Measurements from ENCODE around the gene MAPK1. TPM values are rescaled to one million over a fixed set of nuclear protein-coding genes. Genes with fewer than 3 reads are reported as not detected.
"Not testable (repeated sequence)": the region's sequence is repeated elsewhere in the genome, so short reads cannot be mapped to it uniquely, and the experiment has no call there.

Gene MAPK1
- total RNA-seq, 1 experiment from 2014 or later, result 136 TPM

- BruUV-seq (replicated peaks), result no TSS peak
- no peak overlapping the region for H3K27ac Mint-ChIP-seq (ENCODE audit: unreplicated experiment)
These were observed 16.8 kb downstream of the MAPK1 start for GRCh38 chr22:21850660-21851059.

GRCh38 chr22:21849489-21849888, 18.0 kb downstream of the MAPK1 start:
- Histone ChIP-seq H3K27me3 (replicated peaks; ENCODE audit: control insufficient read depth, insufficient read depth, low read length) (no peaks in the 10 kb centered on the region), H3K9me3 (no peaks in the 10 kb centered on the region), H3K4me3 (ENCODE audit: low read depth, low read length) (no peak overlapping the region), H3K36me3 (ENCODE audit: control insufficient read depth, insufficient read depth, low read length) (no peaks in the 10 kb centered on the region), H3K4me1 (peaks cover 4% of the 10 kb centered on the region)
- Mint-ChIP-seq H3K4me3 (ENCODE audit: unreplicated experiment) (no peak overlapping the region), H3K27me3 (ENCODE audit: insufficient read depth, unreplicated experiment) (no peaks in the 10 kb centered on the region), H3K4me1 (ENCODE audit: low read depth, unreplicated experiment) (peaks cover 13% of the 10 kb centered on the region), H3K36me3 (ENCODE audit: insufficient read depth, unreplicated experiment) (peaks cover 28% of the 10 kb centered on the region), H3K9me3 (ENCODE audit: unreplicated experiment) (no peaks in the 10 kb centered on the region), H3K27ac (ENCODE audit: unreplicated experiment) (no peak overlapping the region)
- no peak for TF ChIP-seq CTCF (IDR thresholded peaks at IDR 0.05; ENCODE audit: insufficient read depth in 1 of 2, low read depth in 1 of 2, low read length in 1 of 2, severe bottlenecking in 1 of 2, unreplicated experiment in 1 of 2)
- POLR2A ChIA-PET, result no interaction called here
- BruUV-seq (replicated peaks), result no TSS peak
- intact Hi-C loops (cut with micrococcal nuclease; ENCODE audit: unreplicated experiment), result no loop called here
- no peak for DNase-seq
- CTCF ChIA-PET, result no interaction called here

More at GRCh38 chr22:21850660-21851059, 16.8 kb downstream of the MAPK1 start:
- Histone ChIP-seq H3K4me1 (peaks cover 14% of the 10 kb centered on the region), H3K9me3 (no peaks in the 10 kb centered on the region), H3K27me3 (replicated peaks; ENCODE audit: control insufficient read depth, insufficient read depth, low read length) (no peaks in the 10 kb centered on the region), H3K36me3 (ENCODE audit: control insufficient read depth, insufficient read depth, low read length) (no peaks in the 10 kb centered on the region), H3K4me3 (ENCODE audit: low read depth, low read length) (no peak overlapping the region)
- Mint-ChIP-seq H3K36me3 (ENCODE audit: insufficient read depth, unreplicated experiment) (peaks cover 25% of the 10 kb centered on the region), H3K4me1 (ENCODE audit: low read depth, unreplicated experiment) (peaks cover 20% of the 10 kb centered on the region), H3K4me3 (ENCODE audit: unreplicated experiment) (no peak overlapping the region), H3K9me3 (ENCODE audit: unreplicated experiment) (no peaks in the 10 kb centered on the region), H3K27me3 (ENCODE audit: insufficient read depth, unreplicated experiment) (no peaks in the 10 kb centered on the region)
- ChIA-PET POLR2A (no interaction called here), CTCF (interaction anchor here (0.6 kb wide), 1 partner anchor 508 kb away, joined by 7 read pairs; no protein-coding TSS in a partner anchor)
- no peak for DNase-seq
- TF ChIP-seq CTCF (IDR thresholded peaks at IDR 0.05; ENCODE audit: insufficient read depth in 1 of 2, low read depth in 1 of 2, low read length in 1 of 2, severe bottlenecking in 1 of 2, unreplicated experiment in 1 of 2), result no peak
- intact Hi-C loops (cut with micrococcal nuclease; ENCODE audit: unreplicated experiment), result no loop called here

GRCh38 chr22:21848057-21848456, 19.4 kb downstream of the MAPK1 start:
- H3K9me3 ChIP-seq; H3K36me3 ChIP-seq (ENCODE audit: control insufficient read depth, insufficient read depth, low read length); H3K9me3 Mint-ChIP-seq (ENCODE audit: unreplicated experiment); POLR2A ChIA-PET; intact Hi-C loops (cut with micrococcal nuclease; ENCODE audit: unreplicated experiment); BruUV-seq (replicated peaks); H3K4me3 ChIP-seq (ENCODE audit: low read depth, low read length); DNase-seq; H3K27me3 ChIP-seq (replicated peaks; ENCODE audit: control insufficient read depth, insufficient read depth, low read length); H3K4me1 ChIP-seq; CTCF ChIA-PET; H3K27ac Mint-ChIP-seq (ENCODE audit: unreplicated experiment); H3K4me3 Mint-ChIP-seq (ENCODE audit: unreplicated experiment); H3K27me3 Mint-ChIP-seq (ENCODE audit: insufficient read depth, unreplicated experiment): not testable (repeated sequence)
- Mint-ChIP-seq H3K4me1 (ENCODE audit: low read depth, unreplicated experiment) (peaks cover 13% of the 10 kb centered on the region), H3K36me3 (ENCODE audit: insufficient read depth, unreplicated experiment) (peaks cover 31% of the 10 kb centered on the region)
